Activated CD8-positive, alpha-beta memory T cell treated with anti-CD3 and anti-CD28 coated beads, Interleukin-2, amount 50 U/mL, for 24 hours (primary cell): ENCODE measurements around the gene ATXN1.
"Not testable (repeated sequence)": the region's sequence is repeated elsewhere in the genome, so short reads cannot be mapped to it uniquely, and the experiment has no call there.

ENCODE experiments used
- DNase-seq: peaks from one replicate; pipeline ENCODE4 v3.0.0-alpha.2; 2020; ENCODE audit errors: extremely low read depth

Gene ATXN1

GRCh38 chr6:16644540-16645250 is 116.6 kb downstream of the ATXN1 start:
- DNase-seq: no peak

GRCh38 chr6:16639684-16640480 is 121.4 kb downstream of the ATXN1 start:
- no peak for DNase-seq

- no peak for DNase-seq
Observed at GRCh38 chr6:16637635-16638034, 123.6 kb downstream of the ATXN1 start.

- DNase-seq: no peak
Observed at GRCh38 chr6:16635810-16636602, 125.3 kb downstream of the ATXN1 start.

GRCh38 chr6:16635291-16635809 is 125.9 kb downstream of the ATXN1 start:
- DNase-seq: no peak

- no peak for DNase-seq
Observed at GRCh38 chr6:16634855-16635254, 126.4 kb downstream of the ATXN1 start.

GRCh38 chr6:16633961-16634360 is 127.3 kb downstream of the ATXN1 start:
- no peak for DNase-seq

- no peak for DNase-seq
Observed at GRCh38 chr6:16633465-16633864, 127.8 kb downstream of the ATXN1 start.

GRCh38 chr6:16632101-16632500 is 129.2 kb downstream of the ATXN1 start:
- DNase-seq: no peak

- no peak for DNase-seq
Observed at GRCh38 chr6:16630026-16630643, 131.1 kb downstream of the ATXN1 start.

GRCh38 chr6:16628580-16628979 is 132.7 kb downstream of the ATXN1 start:
- DNase-seq: not testable (repeated sequence)

- DNase-seq: no peak
Observed at GRCh38 chr6:16626650-16627049, 134.6 kb downstream of the ATXN1 start.

- no peak for DNase-seq
Observed at GRCh38 chr6:16625291-16626265, 135.7 kb downstream of the ATXN1 start.

- no peak for DNase-seq
Observed at GRCh38 chr6:16624636-16625290, 136.5 kb downstream of the ATXN1 start.

- DNase-seq: no peak
Observed at GRCh38 chr6:16623731-16624130, 137.5 kb downstream of the ATXN1 start.

GRCh38 chr6:16623029-16623653 is 138.1 kb downstream of the ATXN1 start:
- no peak for DNase-seq

GRCh38 chr6:16622193-16622592 is 139.1 kb downstream of the ATXN1 start:
- DNase-seq: no peak

- DNase-seq: no peak
Observed at GRCh38 chr6:16621002-16621401, 140.3 kb downstream of the ATXN1 start.

GRCh38 chr6:16619777-16620176 is 141.5 kb downstream of the ATXN1 start:
- DNase-seq: no peak

- no peak for DNase-seq
Observed at GRCh38 chr6:16618962-16619361, 142.3 kb downstream of the ATXN1 start.
